ENCODE data around the gene OR52N2. TPM values are rescaled to one million over a fixed set of nuclear protein-coding genes. Genes with fewer than 3 reads are reported as not detected.

Gene OR52N2
- polyA plus RNA-seq, 1 of the 3 experiments (the other 2 are of a cell fraction) = not detected

DNA sequence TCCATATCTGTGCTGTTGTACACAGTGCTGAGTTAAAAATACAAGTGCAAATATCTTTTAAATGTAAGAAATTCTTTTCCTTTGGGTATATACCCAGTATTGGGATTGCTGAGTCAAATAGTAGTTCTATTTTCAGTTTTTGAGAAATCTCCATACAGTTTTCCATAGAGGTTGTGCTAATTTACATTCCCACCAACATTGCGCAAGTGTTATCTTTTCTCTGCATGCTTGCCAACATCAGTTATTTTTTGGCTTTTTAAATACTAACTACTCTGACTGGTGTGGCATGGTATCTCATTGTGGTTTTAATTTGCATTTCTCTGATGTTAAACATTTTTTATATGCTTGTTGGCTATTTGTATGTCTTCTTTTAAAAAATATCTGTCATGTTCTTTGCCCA is 42.3 kb downstream of the OR52N2 start:
- TF ChIP-seq FOSL2 (IDR thresholded peaks at IDR 0.05; ENCODE audit: borderline replicate concordance, low read depth) (no peak), POLR2AphosphoS5 (IDR thresholded peaks at IDR 0.05; ENCODE audit: low read depth, low read length) (no peak), MEF2A (IDR thresholded peaks at IDR 0.05; ENCODE audit: borderline replicate concordance, low read depth) (no peak), CHD2 (IDR thresholded peaks at IDR 0.05; ENCODE audit: low read length, partially characterized antibody) (no peak), ELF1 (IDR thresholded peaks at IDR 0.05) (no peak), SMC3 (IDR thresholded peaks at IDR 0.05; ENCODE audit: low read depth, low read length) (no peak), SIN3A (IDR thresholded peaks at IDR 0.05; ENCODE audit: borderline replicate concordance, low read depth, low read length) (no peak), FOXM1 (IDR thresholded peaks at IDR 0.05; ENCODE audit: low read depth) (no peak)
- ChIA-PET CTCF (no interaction called here), POLR2A (no interaction called here)
- no peaks in the 10 kb centered on the region for H3K4me1 ChIP-seq (ENCODE audit: control insufficient read depth in 1 of 2, insufficient read depth in 2 of 2, low read depth in 1 of 2, low read length in 1 of 2)
- DNase-seq = no peak
- H3K79me2 ChIP-seq (ENCODE audit: insufficient read depth) = no peaks in the 10 kb centered on the region
- no peaks in the 10 kb centered on the region for H4K20me1 ChIP-seq (ENCODE audit: insufficient read depth)
- H3K27me3 ChIP-seq (ENCODE audit: insufficient read depth) = no peaks in the 10 kb centered on the region; the same call in 1 of the 2 replicates
- WGBS (ENCODE audit: low lambda C conversion rate) = 17% methylated on average over 1 of the region's 1 CpG
- no peak overlapping the region for H3K9ac ChIP-seq
- H3K4me3 ChIP-seq (ENCODE audit: low read depth in 2 of 2, low read length in 1 of 2) = no peak overlapping the region
- no peak overlapping the region for H2AFZ ChIP-seq (ENCODE audit: low read depth)
- no peaks in the 10 kb centered on the region for H3K9me2 ChIP-seq
- H3K27ac ChIP-seq (ENCODE audit: low read depth in 2 of 2, low read length in 1 of 2) = no peak overlapping the region
- no peaks in the 10 kb centered on the region for H3K9me3 ChIP-seq
- H3K36me3 ChIP-seq (replicated peaks in 1 of 2; ENCODE audit: control insufficient read depth in 1 of 2, insufficient read depth in 2 of 2, low read length in 1 of 2) = no peaks in the 10 kb centered on the region
- H3F3A ChIP-seq (replicated peaks; ENCODE audit: insufficient read depth) = no peaks in the 10 kb centered on the region
- no peak overlapping the region for H3K4me2 ChIP-seq

DNA sequence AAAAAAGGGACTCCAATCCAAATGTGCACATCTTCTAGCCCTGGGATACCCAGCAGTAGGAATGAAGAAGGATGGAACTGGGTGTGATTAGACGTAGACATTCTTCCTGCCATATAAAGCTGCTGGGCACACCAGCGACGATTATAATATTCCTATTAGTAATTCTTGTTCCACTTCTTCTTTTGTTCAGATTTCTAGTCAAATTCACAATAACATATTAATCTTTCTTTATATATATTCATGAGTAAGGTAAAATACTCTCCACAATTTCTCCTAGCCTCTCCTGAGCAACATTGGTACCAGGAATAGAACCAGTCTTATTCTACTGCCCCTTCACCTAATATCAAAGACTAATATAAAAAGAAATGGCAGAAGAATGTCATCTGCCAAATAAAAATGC is 48.9 kb downstream of the OR52N2 start, which contains the start of gene OR52E8:
Gene OR52E8, minus strand, starts transcription at position 101 of the 400 bp plus-strand sequence. Its CDS starts 0 bp downstream, at position 101.
- ChIA-PET CTCF (no interaction called here), POLR2A (no interaction called here)
- TF ChIP-seq FOXM1 (IDR thresholded peaks at IDR 0.05; ENCODE audit: low read depth) = no peak
- TF ChIP-seq, protein P1, sequence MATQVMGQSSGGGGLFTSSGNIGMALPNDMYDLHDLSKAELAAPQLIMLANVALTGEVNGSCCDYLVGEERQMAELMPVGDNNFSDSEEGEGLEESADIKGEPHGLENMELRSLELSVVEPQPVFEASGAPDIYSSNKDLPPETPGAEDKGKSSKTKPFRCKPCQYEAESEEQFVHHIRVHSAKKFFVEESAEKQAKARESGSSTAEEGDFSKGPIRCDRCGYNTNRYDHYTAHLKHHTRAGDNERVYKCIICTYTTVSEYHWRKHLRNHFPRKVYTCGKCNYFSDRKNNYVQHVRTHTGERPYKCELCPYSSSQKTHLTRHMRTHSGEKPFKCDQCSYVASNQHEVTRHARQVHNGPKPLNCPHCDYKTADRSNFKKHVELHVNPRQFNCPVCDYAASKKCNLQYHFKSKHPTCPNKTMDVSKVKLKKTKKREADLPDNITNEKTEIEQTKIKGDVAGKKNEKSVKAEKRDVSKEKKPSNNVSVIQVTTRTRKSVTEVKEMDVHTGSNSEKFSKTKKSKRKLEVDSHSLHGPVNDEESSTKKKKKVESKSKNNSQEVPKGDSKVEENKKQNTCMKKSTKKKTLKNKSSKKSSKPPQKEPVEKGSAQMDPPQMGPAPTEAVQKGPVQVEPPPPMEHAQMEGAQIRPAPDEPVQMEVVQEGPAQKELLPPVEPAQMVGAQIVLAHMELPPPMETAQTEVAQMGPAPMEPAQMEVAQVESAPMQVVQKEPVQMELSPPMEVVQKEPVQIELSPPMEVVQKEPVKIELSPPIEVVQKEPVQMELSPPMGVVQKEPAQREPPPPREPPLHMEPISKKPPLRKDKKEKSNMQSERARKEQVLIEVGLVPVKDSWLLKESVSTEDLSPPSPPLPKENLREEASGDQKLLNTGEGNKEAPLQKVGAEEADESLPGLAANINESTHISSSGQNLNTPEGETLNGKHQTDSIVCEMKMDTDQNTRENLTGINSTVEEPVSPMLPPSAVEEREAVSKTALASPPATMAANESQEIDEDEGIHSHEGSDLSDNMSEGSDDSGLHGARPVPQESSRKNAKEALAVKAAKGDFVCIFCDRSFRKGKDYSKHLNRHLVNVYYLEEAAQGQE (IDR thresholded peaks at IDR 0.05; ENCODE audit: low read depth, low read length) = no peak
- Histone ChIP-seq H3K27me3 (ENCODE audit: insufficient read depth) (no peaks in the 10 kb centered on the region; the same call in 1 of the 2 replicates), H3K4me2 (no peak within 1 kb of the TSS), H3K79me2 (ENCODE audit: insufficient read depth) (no peaks in the 10 kb centered on the region), H3F3A (replicated peaks; ENCODE audit: insufficient read depth) (no peaks in the 10 kb centered on the region), H3K27ac (ENCODE audit: low read depth in 2 of 2, low read length in 1 of 2) (no peak within 1 kb of the TSS), H3K4me1 (ENCODE audit: control insufficient read depth in 1 of 2, insufficient read depth in 2 of 2, low read depth in 1 of 2, low read length in 1 of 2) (no peaks in the 10 kb centered on the region), H3K9me3 (no peaks in the 10 kb centered on the region), H2AFZ (ENCODE audit: low read depth) (no peak within 1 kb of the TSS), H4K20me1 (ENCODE audit: insufficient read depth) (no peaks in the 10 kb centered on the region), H3K4me3 (ENCODE audit: low read depth in 2 of 2, low read length in 1 of 2) (no peak within 1 kb of the TSS), H3K36me3 (replicated peaks in 1 of 2; ENCODE audit: control insufficient read depth in 1 of 2, insufficient read depth in 2 of 2, low read length in 1 of 2) (no peaks in the 10 kb centered on the region), H3K9me2 (no peaks in the 10 kb centered on the region), H3K9ac (no peak within 1 kb of the TSS)
- WGBS (ENCODE audit: low lambda C conversion rate) = 3% methylated on average over 3 of the region's 3 CpGs
- no peak for DNase-seq

DNA sequence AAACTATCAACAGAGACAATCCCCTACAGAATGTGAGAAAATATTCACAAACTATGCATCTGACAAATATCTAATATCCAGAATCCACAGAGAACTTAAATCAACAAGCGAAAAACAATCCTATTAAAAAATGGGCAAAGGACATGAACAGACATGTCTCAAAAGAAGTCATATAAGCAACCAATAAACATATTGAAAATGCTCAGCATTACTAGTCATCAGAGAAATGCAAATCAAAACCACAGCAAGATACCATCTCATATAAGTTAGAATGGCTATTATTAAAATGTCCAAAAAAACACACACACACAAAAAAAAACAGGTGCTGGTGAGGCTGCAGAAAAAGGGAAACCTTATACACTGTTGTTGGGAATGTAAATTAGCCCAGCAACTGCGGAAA is 57.1 kb downstream of the OR52N2 start:
- no peak overlapping the region for H3K9ac ChIP-seq
- POLR2A ChIA-PET = no interaction called here
- H3K9me2 ChIP-seq = no peaks in the 10 kb centered on the region
- DNase-seq = no peak
- no peak overlapping the region for H3K27ac ChIP-seq (ENCODE audit: low read depth in 2 of 2, low read length in 1 of 2)
- no peaks in the 10 kb centered on the region for H3K4me1 ChIP-seq (ENCODE audit: control insufficient read depth in 1 of 2, insufficient read depth in 2 of 2, low read depth in 1 of 2, low read length in 1 of 2)
- H3F3A ChIP-seq (replicated peaks; ENCODE audit: insufficient read depth) = no peaks in the 10 kb centered on the region
- no peaks in the 10 kb centered on the region for H3K36me3 ChIP-seq (replicated peaks in 1 of 2; ENCODE audit: control insufficient read depth in 1 of 2, insufficient read depth in 2 of 2, low read length in 1 of 2)
- 11% methylated on average over 2 of the region's 2 CpGs for WGBS (ENCODE audit: low lambda C conversion rate)
- H3K4me2 ChIP-seq = no peak overlapping the region
- H3K79me2 ChIP-seq (ENCODE audit: insufficient read depth) = no peaks in the 10 kb centered on the region
- no peaks in the 10 kb centered on the region for H4K20me1 ChIP-seq (ENCODE audit: insufficient read depth)
- H2AFZ ChIP-seq (ENCODE audit: low read depth) = no peak overlapping the region
- CTCF ChIA-PET = no interaction called here
- H3K9me3 ChIP-seq = no peaks in the 10 kb centered on the region
- H3K27me3 ChIP-seq (ENCODE audit: insufficient read depth) = no peaks in the 10 kb centered on the region
- no peak overlapping the region for H3K4me3 ChIP-seq (ENCODE audit: low read depth in 2 of 2, low read length in 1 of 2)
- TF ChIP-seq RXRA (IDR thresholded peaks at IDR 0.05; ENCODE audit: borderline replicate concordance, low read depth) (no peak), FOSL2 (IDR thresholded peaks at IDR 0.05; ENCODE audit: borderline replicate concordance, low read depth) (no peak), FOXM1 (IDR thresholded peaks at IDR 0.05; ENCODE audit: low read depth) (no peak), TEAD4 (IDR thresholded peaks at IDR 0.05; ENCODE audit: borderline replicate concordance, insufficient read depth) (no peak), ELF1 (IDR thresholded peaks at IDR 0.05) (no peak), TCF12 (IDR thresholded peaks at IDR 0.05) (no peak), EP300 (IDR thresholded peaks at IDR 0.05; ENCODE audit: borderline replicate concordance in 1 of 2, low read depth in 1 of 2, low read length in 1 of 2) (no peak), NRF1 (IDR thresholded peaks at IDR 0.05; ENCODE audit: low read depth, low read length) (no peak)
- TF ChIP-seq, protein P2, sequence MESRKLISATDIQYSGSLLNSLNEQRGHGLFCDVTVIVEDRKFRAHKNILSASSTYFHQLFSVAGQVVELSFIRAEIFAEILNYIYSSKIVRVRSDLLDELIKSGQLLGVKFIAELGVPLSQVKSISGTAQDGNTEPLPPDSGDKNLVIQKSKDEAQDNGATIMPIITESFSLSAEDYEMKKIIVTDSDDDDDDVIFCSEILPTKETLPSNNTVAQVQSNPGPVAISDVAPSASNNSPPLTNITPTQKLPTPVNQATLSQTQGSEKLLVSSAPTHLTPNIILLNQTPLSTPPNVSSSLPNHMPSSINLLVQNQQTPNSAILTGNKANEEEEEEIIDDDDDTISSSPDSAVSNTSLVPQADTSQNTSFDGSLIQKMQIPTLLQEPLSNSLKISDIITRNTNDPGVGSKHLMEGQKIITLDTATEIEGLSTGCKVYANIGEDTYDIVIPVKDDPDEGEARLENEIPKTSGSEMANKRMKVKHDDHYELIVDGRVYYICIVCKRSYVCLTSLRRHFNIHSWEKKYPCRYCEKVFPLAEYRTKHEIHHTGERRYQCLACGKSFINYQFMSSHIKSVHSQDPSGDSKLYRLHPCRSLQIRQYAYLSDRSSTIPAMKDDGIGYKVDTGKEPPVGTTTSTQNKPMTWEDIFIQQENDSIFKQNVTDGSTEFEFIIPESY (IDR thresholded peaks at IDR 0.05; ENCODE audit: borderline replicate concordance, low read depth) = no peak
- TF ChIP-seq, protein P3, sequence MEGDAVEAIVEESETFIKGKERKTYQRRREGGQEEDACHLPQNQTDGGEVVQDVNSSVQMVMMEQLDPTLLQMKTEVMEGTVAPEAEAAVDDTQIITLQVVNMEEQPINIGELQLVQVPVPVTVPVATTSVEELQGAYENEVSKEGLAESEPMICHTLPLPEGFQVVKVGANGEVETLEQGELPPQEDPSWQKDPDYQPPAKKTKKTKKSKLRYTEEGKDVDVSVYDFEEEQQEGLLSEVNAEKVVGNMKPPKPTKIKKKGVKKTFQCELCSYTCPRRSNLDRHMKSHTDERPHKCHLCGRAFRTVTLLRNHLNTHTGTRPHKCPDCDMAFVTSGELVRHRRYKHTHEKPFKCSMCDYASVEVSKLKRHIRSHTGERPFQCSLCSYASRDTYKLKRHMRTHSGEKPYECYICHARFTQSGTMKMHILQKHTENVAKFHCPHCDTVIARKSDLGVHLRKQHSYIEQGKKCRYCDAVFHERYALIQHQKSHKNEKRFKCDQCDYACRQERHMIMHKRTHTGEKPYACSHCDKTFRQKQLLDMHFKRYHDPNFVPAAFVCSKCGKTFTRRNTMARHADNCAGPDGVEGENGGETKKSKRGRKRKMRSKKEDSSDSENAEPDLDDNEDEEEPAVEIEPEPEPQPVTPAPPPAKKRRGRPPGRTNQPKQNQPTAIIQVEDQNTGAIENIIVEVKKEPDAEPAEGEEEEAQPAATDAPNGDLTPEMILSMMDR (IDR thresholded peaks at IDR 0.05) = no peak

Data from SK-N-SH (cell line).